Measurements from ENCODE around the gene ROCK2. TPM values are rescaled to one million over a fixed set of nuclear protein-coding genes. Genes with fewer than 3 reads are reported as not detected.

Gene ROCK2
- total and polyA plus RNA-seq, 2 donors (not counting 1 experiment from before 2014, with no cell fraction given): 2.3 to 30.2 TPM

DNA sequence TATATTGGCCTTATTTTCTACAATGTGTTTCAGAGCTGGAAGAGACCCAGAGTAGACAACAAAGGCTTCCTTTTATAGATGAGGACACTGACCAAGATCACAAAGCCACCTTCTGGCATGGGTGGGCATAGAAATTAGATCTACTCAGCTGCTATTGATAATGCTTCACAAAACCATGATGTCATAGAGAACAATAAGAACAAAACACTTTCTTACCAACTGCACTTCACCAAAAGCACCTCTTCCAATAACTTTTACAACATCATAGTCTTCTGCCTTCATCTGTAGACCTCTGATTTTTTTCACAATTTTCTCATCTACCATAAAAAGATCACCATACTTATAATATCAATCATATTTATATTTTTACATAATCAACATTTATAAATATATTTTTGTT lies 58.1 kb downstream of the ROCK2 start:
- DNase-seq (no peak), ATAC-seq (ENCODE audit: low read depth) (no peak)
- Histone ChIP-seq H3K27me3 (replicated peaks in 1 of 4; ENCODE audit: control extremely low read depth in 1 of 4, control insufficient read depth in 3 of 4, insufficient read depth in 4 of 4, low read length in 3 of 4) (no peaks in the 10 kb centered on the region), H3K4me2 (replicated peaks; ENCODE audit: low read depth, low read length, poor library complexity, severe bottlenecking) (no peak overlapping the region), H3K79me2 (ENCODE audit: control insufficient read depth, insufficient read depth, low read length) (peaks cover 26% of the 10 kb centered on the region), H3K36me3 (replicated peaks in 1 of 2; ENCODE audit: control extremely low read depth in 1 of 2, control insufficient read depth in 1 of 2, extremely low read depth in 1 of 2, insufficient read depth in 2 of 2, low read length in 1 of 2) (peaks cover 5 to 12% of the 10 kb centered on the region in 2 experiments), H3K9me3 (ENCODE audit: control extremely low read depth in 1 of 3, control insufficient read depth in 2 of 3, insufficient read depth in 1 of 3, low read length in 2 of 3) (peaks cover 6 to 12% (median 9%) of the 10 kb centered on the region in 3 donors), H3K9ac (ENCODE audit: low read length) (no peak overlapping the region), H3K4me1 (ENCODE audit: control insufficient read depth in 2 of 2, insufficient read depth in 2 of 2, low read length in 2 of 2) (no peaks in the 10 kb centered on the region), H4K20me1 (ENCODE audit: control insufficient read depth, insufficient read depth, low read length, poor library complexity, severe bottlenecking) (peaks cover 10% of the 10 kb centered on the region), H3K4me3 (ENCODE audit: control extremely low read depth in 1 of 5, extremely low read depth in 1 of 5, insufficient read depth in 1 of 5, low read depth in 2 of 5, low read length in 4 of 5) (no peak overlapping the region), H2AFZ (ENCODE audit: insufficient read depth, low read depth, low read length, poor library complexity, severe bottlenecking) (no peak overlapping the region), H3K27ac (ENCODE audit: low read length in 2 of 2) (no peak overlapping the region)
- CTCF ChIA-PET: no interaction called here
- intact Hi-C loops (cut with micrococcal nuclease): no loop called here
- POLR2A ChIA-PET: no interaction called here
- Mint-ChIP-seq H3K9me3 (ENCODE audit: insufficient read depth) (peaks cover 5% of the 10 kb centered on the region), H3K4me3 (no peak overlapping the region), H3K27ac (no peak overlapping the region), H3K4me1 (peaks cover 15% of the 10 kb centered on the region), H3K27me3 (no peaks in the 10 kb centered on the region)
- no peak for TF ChIP-seq EZH2 (IDR thresholded peaks at IDR 0.05; ENCODE audit: borderline replicate concordance, insufficient read depth, low read depth, low read length, poor library complexity, severe bottlenecking)
- TF ChIP-seq, protein P1, sequence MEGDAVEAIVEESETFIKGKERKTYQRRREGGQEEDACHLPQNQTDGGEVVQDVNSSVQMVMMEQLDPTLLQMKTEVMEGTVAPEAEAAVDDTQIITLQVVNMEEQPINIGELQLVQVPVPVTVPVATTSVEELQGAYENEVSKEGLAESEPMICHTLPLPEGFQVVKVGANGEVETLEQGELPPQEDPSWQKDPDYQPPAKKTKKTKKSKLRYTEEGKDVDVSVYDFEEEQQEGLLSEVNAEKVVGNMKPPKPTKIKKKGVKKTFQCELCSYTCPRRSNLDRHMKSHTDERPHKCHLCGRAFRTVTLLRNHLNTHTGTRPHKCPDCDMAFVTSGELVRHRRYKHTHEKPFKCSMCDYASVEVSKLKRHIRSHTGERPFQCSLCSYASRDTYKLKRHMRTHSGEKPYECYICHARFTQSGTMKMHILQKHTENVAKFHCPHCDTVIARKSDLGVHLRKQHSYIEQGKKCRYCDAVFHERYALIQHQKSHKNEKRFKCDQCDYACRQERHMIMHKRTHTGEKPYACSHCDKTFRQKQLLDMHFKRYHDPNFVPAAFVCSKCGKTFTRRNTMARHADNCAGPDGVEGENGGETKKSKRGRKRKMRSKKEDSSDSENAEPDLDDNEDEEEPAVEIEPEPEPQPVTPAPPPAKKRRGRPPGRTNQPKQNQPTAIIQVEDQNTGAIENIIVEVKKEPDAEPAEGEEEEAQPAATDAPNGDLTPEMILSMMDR (IDR thresholded peaks at IDR 0.05): no peak

DNA sequence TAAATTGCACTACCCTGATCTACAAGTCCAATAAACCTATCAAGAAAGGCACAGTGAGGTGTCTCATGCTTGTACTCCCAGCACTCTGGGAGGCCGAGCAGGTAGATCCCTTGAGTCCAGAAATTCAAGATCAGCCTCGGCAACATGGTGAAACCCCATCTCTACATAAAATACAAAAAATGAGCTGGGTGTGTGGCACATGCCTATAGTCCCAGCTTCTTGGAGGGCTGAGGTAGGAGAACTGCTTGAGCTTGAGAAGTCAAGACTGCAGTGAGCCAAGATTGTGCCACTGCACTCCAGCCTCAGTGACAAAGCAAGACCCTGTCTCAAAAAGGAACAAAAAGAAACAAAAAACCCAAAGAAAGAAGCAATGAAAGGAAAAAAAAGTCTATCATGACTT lies 58.9 kb downstream of the ROCK2 start:
- TF ChIP-seq, protein P1 (IDR thresholded peaks at IDR 0.05): no peak
- no peak for TF ChIP-seq EZH2 (IDR thresholded peaks at IDR 0.05; ENCODE audit: borderline replicate concordance, insufficient read depth, low read depth, low read length, poor library complexity, severe bottlenecking)

More for the DNA sequence above, 58.9 kb downstream of the ROCK2 start:
- Mint-ChIP-seq H3K27me3 (no peaks in the 10 kb centered on the region), H3K27ac (no peak overlapping the region), H3K4me3 (no peak overlapping the region), H3K4me1 (peaks cover 11% of the 10 kb centered on the region), H3K9me3 (ENCODE audit: insufficient read depth) (peaks cover 5% of the 10 kb centered on the region)
- ATAC-seq (ENCODE audit: low read depth) (no peak), DNase-seq (no peak)
- Histone ChIP-seq H3K4me3 (ENCODE audit: control extremely low read depth in 1 of 5, extremely low read depth in 1 of 5, insufficient read depth in 1 of 5, low read depth in 2 of 5, low read length in 4 of 5) (no peak overlapping the region), H2AFZ (ENCODE audit: insufficient read depth, low read depth, low read length, poor library complexity, severe bottlenecking) (no peak overlapping the region), H3K27ac (ENCODE audit: low read length in 2 of 2) (no peak overlapping the region), H3K79me2 (ENCODE audit: control insufficient read depth, insufficient read depth, low read length) (peaks cover 22% of the 10 kb centered on the region), H3K9ac (ENCODE audit: low read length) (no peak overlapping the region), H3K36me3 (replicated peaks in 1 of 2; ENCODE audit: control extremely low read depth in 1 of 2, control insufficient read depth in 1 of 2, extremely low read depth in 1 of 2, insufficient read depth in 2 of 2, low read length in 1 of 2) (peaks cover 5 to 12% of the 10 kb centered on the region in 2 experiments), H3K9me3 (ENCODE audit: control extremely low read depth in 1 of 3, control insufficient read depth in 2 of 3, insufficient read depth in 1 of 3, low read length in 2 of 3) (peaks cover 6 to 12% (median 9%) of the 10 kb centered on the region in 3 donors), H3K4me2 (replicated peaks; ENCODE audit: low read depth, low read length, poor library complexity, severe bottlenecking) (no peak overlapping the region), H3K27me3 (replicated peaks in 1 of 4; ENCODE audit: control extremely low read depth in 1 of 4, control insufficient read depth in 3 of 4, insufficient read depth in 4 of 4, low read length in 3 of 4) (no peaks in the 10 kb centered on the region), H4K20me1 (ENCODE audit: control insufficient read depth, insufficient read depth, low read length, poor library complexity, severe bottlenecking) (peaks cover 10% of the 10 kb centered on the region), H3K4me1 (ENCODE audit: control insufficient read depth in 2 of 2, insufficient read depth in 2 of 2, low read length in 2 of 2) (no peaks in the 10 kb centered on the region)
- intact Hi-C loops (cut with micrococcal nuclease): no loop called here
- WGBS (ENCODE audit: insufficient coverage): no CpG with 5 or more reads among the region's 2 CpGs
- ChIA-PET POLR2A (no interaction called here), CTCF (no interaction called here)
